AG09319 (cell line): ENCODE results near the gene CDH23.

Experiments used
- DNase-seq: peaks from one replicate; pipeline ENCODE4 v3.0.0-alpha.2; 2010; ENCODE audit warnings: low read depth; ENCODE audit errors: extremely low read depth
- TF ChIP-seq, protein P1 (sequence below): IDR thresholded peaks from 2 replicates; pipeline ENCODE4 v1.5.1; 2011; ENCODE audit warnings: low read depth, mild to moderate bottlenecking, inconsistent platforms, low read length, moderate library complexity

The CDH23 gene

DNA sequence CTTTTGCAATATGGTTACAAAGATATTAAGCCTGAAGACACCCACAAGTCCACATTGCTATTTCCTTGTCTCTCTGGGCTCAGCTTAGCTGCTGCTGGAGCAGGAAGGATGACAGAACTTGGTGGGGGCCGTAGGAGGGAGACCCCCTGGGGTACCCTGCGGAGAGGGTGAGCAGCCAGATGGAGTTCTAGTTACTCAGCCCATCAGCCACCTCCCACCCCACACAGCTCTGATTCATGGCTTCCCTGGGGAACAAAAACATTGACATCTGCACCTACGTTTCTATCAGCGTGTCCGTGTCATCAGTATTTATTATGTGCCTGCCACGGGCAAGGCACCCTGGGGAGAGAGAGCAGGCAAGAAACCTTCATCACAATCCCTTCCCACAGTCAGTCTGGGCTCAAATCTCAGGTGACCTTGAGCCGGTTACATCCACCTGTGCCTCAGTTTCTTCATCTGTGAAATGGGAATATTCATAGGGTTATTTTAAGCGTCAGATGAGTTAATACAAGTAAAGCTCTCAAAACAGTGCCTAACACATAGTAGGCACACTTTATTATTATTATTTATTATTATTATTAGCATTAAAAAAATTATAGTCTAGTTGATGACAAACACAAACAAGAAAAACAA, 191.3 kb downstream of the CDH23 start:
- DNase-seq = no peak
- TF ChIP-seq, protein P1, sequence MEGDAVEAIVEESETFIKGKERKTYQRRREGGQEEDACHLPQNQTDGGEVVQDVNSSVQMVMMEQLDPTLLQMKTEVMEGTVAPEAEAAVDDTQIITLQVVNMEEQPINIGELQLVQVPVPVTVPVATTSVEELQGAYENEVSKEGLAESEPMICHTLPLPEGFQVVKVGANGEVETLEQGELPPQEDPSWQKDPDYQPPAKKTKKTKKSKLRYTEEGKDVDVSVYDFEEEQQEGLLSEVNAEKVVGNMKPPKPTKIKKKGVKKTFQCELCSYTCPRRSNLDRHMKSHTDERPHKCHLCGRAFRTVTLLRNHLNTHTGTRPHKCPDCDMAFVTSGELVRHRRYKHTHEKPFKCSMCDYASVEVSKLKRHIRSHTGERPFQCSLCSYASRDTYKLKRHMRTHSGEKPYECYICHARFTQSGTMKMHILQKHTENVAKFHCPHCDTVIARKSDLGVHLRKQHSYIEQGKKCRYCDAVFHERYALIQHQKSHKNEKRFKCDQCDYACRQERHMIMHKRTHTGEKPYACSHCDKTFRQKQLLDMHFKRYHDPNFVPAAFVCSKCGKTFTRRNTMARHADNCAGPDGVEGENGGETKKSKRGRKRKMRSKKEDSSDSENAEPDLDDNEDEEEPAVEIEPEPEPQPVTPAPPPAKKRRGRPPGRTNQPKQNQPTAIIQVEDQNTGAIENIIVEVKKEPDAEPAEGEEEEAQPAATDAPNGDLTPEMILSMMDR = no peak

DNA sequence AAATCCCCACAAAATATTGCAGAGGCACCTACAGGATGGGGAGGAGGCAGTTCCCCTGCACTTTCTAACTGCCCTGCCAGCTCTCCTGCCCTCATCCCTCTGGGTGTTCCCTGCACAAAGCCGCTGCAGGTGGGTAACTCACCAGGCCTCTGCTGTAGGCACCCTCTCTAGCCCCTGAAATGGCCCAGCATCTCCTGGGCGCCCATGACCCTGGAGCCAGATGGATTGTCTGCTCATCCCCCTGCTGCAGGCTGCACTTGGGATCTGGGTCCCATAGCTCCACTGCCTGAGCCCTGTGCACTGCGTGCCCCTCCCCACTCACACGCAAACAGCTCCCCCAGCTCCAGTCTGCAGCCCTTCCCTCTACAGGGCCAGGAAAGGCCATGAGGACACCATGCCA, 192.0 kb downstream of the CDH23 start:
- TF ChIP-seq, protein P1 = no peak

DNA sequence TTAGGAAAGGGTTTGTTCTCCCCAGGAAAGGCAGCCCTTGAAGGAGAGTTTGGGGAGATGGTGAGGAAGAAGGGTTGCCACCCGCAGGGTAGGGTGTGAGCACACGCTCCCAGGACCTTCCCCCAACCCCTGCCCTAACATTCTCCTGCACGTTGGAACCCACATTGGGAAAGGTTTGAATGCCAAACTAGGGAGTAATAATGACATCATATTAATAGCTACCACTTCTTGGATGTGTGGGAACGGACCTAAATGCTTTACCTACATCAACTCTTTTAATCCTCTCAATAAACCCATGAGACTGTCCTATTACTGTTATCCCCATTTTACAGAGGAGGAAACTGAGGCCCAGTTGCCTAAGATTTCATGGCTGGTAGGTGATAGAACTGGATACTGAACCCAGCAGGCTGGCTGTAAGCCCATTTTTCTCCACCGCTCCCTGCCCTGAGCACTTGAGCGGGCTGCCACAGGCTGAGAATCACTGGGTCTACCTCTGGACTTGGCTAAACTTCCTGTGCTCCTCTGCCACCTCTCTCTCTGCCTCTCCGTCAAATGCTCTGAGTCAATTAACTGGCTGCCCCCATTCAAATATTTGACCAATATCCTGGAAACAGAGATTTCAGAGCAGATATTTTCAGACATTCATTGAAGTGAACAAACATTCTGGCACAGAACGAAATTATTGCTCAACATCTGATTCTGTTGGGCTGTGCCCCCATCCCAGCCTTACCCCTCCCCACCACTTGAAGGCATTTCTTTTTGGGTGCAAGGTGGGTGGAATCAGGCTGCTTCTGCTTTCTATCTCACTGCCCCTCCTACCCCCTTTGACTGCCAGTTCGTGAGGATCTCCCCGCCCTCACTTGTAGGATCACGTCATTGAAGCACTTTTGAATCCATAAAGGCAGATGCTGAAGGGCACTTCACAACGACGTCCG, 193.2 kb downstream of the CDH23 start:
- TF ChIP-seq, protein P1 = no peak
- DNase-seq = no peak

More for the DNA sequence above, 192.0 kb downstream of the CDH23 start:
- DNase-seq = no peak

DNA sequence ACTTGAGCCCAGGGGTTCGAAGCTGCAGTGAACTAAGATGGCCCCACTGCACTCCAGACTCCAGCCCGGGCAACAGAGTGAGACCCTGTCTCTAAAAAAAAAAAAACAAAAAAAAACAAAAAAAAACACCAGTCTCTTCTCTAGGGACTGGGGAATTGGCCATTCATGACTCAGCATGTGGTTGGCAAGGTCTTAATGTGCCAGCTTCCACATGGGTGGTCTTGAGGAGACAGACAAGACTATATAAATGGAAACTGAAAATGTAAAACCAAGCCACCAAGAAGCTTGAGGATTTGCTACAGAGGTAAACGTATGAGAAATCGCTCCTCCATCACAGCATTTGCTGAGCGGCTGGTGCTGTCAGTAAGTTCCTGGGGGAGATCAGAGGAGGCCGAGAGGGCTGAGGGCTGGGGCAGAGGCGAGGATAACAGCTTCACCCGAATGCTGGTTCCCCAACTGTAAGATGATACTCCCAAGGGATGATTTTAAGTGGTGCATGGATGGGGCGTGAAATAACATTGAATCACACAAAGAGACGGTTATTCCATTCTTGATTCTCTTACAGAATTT, 194.1 kb downstream of the CDH23 start:
- TF ChIP-seq, protein P1 = no peak
- no peak for DNase-seq

DNA sequence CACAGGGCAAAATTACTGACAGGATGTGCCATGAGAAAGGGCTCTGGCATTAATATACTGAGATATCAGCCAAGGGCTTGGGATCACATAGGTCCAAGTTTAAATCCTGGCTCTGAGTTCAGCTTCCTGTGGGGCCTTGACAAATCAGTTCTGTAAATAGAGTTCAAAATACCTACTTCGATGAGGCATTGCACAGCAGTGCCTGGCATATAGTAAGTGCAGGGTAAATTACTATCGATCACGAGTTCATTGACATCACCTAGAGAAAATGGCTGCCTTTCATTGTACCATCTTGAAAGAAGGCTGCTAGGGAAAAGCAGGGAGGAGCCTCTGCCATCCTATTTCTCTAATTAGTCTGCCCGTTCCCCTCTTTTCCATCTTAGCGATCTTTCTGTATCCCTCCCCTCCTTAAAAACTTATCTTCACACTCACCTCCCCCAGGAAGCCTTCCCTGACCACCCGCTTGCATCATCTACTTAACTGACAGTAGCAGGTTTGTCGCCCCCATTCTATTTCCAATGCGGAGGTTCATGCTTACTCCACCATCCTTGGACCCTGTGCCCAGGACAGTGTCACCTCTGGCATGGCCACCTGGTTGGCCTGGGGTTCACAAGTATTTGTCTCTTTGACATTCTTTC, 198.3 kb downstream of the CDH23 start:
- no peak for DNase-seq
- TF ChIP-seq, protein P1 = no peak

DNA sequence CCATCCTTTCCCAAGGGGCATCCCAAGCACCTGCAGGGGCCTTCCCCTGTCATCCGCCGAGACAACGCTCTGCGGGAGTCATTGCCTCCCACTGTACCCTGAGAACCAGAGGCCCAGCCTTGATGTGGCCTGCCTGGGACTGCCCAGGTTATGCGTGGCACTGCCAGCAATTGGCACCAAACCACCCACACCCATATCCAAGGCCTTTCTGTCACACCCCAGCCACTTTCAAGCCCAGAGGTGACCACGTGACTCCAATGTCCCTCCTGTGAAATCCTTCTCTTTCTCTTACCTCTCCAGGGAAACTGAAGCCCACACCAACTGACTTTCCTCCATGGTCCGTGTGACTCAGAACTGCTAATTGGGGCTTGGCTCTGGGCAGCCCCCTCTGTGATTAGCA, 198.9 kb downstream of the CDH23 start:
- TF ChIP-seq, protein P1 = no peak
- no peak for DNase-seq

DNA sequence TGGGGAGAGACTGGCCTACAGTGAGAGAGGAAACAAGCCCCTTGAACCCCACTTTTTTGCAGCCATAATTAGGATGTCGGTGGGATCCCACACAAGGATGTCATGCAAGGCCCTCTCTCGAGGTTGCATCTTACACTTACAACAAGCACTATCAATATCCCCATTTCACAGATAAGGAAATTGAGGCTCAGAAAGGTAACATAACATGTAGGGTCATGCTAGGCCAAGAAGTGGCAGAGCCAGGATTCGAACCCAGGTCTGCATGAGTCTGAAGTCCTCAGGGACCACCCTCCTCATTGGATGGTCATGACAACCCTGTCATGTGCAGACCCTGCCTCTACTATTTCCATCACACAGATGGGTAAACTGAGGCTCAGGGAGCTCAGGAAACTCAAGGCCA, 199.4 kb downstream of the CDH23 start:
- TF ChIP-seq, protein P1 = no peak

More for the DNA sequence above, 199.4 kb downstream of the CDH23 start:
- DNase-seq = no peak
